Loucy (cell line): Measurements from ENCODE around the gene MSI1.
A peak's percentile ranks its signal among the peaks of the same experiment; 100 is the strongest.

Source experiments
- H2AFZ ChIP-seq: fragments of 200-600 bp; sonication (generic); 2 replicates; pipeline ENCODE4 v1.6.0; 2016; ENCODE audit warnings: antibody characterized with exemption, mild to moderate bottlenecking, low read length, moderate library complexity
- H3F3A ChIP-seq: fragments of 200-600 bp; 2 replicates; pipeline ENCODE4 v1.6.0; 2016; ENCODE audit warnings: antibody characterized with exemption, low read depth, mild to moderate bottlenecking
- H3K27me3 ChIP-seq: fragments of 200-600 bp; sonication (generic); 2 replicates; pipeline ENCODE4 v1.6.1; 2014; ENCODE audit warnings: low read length, mild to moderate bottlenecking; ENCODE audit not compliant: insufficient read depth, poor library complexity, severe bottlenecking
- H3K36me3 ChIP-seq: fragments of 200-600 bp; sonication (generic); 2 replicates; pipeline ENCODE4 v1.6.1; 2016; ENCODE audit warnings: low read length; ENCODE audit not compliant: insufficient read depth
- H3K4me1 ChIP-seq: fragments of 200-600 bp; sonication (generic); 2 replicates; pipeline ENCODE4 v1.5.1; 2014; ENCODE audit warnings: low read length, mild to moderate bottlenecking; ENCODE audit not compliant: insufficient read depth, poor library complexity, severe bottlenecking
- H3K4me2 ChIP-seq: fragments of 200-600 bp; sonication (generic); 2 replicates; pipeline ENCODE4 v1.6.0; 2014; ENCODE audit warnings: antibody characterized with exemption, low read length, low read depth, mild to moderate bottlenecking; ENCODE audit not compliant: poor library complexity, severe bottlenecking
- H3K4me3 ChIP-seq: fragments of 200-600 bp; sonication (generic); 2 replicates; pipeline ENCODE4 v1.5.1; 2014; ENCODE audit warnings: low read length, mild to moderate bottlenecking, mixed read lengths; ENCODE audit not compliant: poor library complexity, severe bottlenecking
- H3K79me2 ChIP-seq: fragments of 200-600 bp; sonication (generic); 2 replicates; pipeline ENCODE4 v1.6.1; 2014; ENCODE audit warnings: low read length; ENCODE audit not compliant: insufficient read depth
- H3K9ac ChIP-seq: fragments of 200-600 bp; sonication (generic); 2 replicates; pipeline ENCODE4 v1.6.0; 2014; ENCODE audit warnings: mild to moderate bottlenecking, low read depth, low read length, moderate library complexity; ENCODE audit not compliant: poor library complexity, severe bottlenecking
- H3K9me2 ChIP-seq: fragments of 200-600 bp; sonication (generic); replicated peaks from 2 replicates; pipeline ENCODE4 v1.6.1; 2016; ENCODE audit warnings: low read depth, low read length, mixed read lengths
- H3K9me3 ChIP-seq: fragments of 200-600 bp; sonication (generic); 2 replicates; pipeline ENCODE4 v1.6.1; 2014; ENCODE audit warnings: mild to moderate bottlenecking, antibody characterized with exemption, low read length, low read depth; ENCODE audit not compliant: insufficient read depth
- H4K20me1 ChIP-seq: fragments of 200-600 bp; sonication (generic); 2 replicates; pipeline ENCODE4 v1.6.0; 2014; ENCODE audit warnings: antibody characterized with exemption, low read length, mild to moderate bottlenecking; ENCODE audit not compliant: insufficient read depth, poor library complexity, severe bottlenecking
- EZH2phosphoT487 ChIP-seq: fragments of 200-600 bp; IDR thresholded peaks from 2 replicates; pipeline ENCODE4 v1.6.1; 2018; ENCODE audit warnings: antibody characterized with exemption, mild to moderate bottlenecking, moderate library complexity, borderline replicate concordance
- TF ChIP-seq, protein P1 (sequence below): fragments of 200-600 bp; sonication (generic); conservative IDR thresholded peaks from 2 replicates; pipeline ENCODE4 v1.5.1; 2014; ENCODE audit warnings: mild to moderate bottlenecking, antibody characterized with exemption, low read length

MSI1 gene

DNA sequence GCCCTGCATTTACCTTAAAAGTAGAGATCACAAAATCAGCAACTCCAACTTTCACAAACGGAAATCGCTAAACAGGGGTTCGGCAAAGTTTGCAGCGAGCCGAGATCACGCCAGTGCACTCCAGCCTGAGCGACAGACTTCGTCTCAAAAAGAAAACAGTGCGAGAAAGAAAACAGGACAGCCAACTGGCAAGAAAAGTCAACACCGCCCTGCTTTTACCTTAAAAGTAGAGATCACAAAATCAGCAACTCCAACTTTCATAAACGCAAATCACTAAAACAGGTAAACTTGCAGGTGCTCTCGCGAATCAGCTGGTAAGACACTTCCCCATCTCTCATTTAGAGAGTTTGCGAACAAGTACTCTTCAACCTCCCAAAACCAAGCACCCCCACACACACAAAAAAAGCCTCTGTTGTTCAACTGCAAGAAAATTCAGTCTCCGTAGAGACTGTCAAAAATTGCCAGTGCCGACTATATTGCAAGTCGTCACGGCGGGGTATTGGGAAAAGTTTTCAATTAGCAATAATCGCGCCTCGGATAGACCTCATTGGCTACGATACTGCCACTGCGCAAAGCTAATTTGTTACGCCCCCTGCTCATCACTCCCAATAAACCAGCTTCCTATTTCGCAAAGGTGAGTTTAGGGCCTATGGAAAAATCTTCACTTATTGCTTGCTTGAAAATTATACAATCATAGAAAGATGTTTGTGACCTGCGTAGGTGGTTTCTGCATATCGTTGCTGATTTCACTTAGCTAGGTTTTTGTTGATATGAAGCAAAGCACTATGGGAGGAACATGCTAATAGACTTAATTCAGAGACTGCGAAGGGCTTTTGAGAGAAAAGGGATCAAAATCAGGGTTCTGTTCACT lies 76.1 kb downstream of the MSI1 start, which contains the start of gene RNU4-1:
Gene RNU4-1 (minus strand): TSS at position 577 of the 871 bp plus-strand sequence.
- Histone ChIP-seq H3K36me3 (no peaks in the 10 kb centered on the region), H2AFZ (peak within 1 kb of the TSS; percentile 83), H3K9ac (peak within 1 kb of the TSS; percentile 94), H3K4me3 (peak within 1 kb of the TSS; percentile 78), H3K4me1 (peaks cover 9% of the 10 kb centered on the region), H4K20me1 (no peaks in the 10 kb centered on the region), H3K79me2 (no peaks in the 10 kb centered on the region), H3F3A (peaks cover 17% of the 10 kb centered on the region), H3K9me3 (no peaks in the 10 kb centered on the region), H3K9me2 (no peaks in the 10 kb centered on the region), H3K27me3 (no peaks in the 10 kb centered on the region), H3K4me2 (peak within 1 kb of the TSS; percentile 87)
- TF ChIP-seq, protein P1, sequence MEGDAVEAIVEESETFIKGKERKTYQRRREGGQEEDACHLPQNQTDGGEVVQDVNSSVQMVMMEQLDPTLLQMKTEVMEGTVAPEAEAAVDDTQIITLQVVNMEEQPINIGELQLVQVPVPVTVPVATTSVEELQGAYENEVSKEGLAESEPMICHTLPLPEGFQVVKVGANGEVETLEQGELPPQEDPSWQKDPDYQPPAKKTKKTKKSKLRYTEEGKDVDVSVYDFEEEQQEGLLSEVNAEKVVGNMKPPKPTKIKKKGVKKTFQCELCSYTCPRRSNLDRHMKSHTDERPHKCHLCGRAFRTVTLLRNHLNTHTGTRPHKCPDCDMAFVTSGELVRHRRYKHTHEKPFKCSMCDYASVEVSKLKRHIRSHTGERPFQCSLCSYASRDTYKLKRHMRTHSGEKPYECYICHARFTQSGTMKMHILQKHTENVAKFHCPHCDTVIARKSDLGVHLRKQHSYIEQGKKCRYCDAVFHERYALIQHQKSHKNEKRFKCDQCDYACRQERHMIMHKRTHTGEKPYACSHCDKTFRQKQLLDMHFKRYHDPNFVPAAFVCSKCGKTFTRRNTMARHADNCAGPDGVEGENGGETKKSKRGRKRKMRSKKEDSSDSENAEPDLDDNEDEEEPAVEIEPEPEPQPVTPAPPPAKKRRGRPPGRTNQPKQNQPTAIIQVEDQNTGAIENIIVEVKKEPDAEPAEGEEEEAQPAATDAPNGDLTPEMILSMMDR = no peak
- TF ChIP-seq EZH2phosphoT487 = no peak

GRCh38 chr12:120292411-120292660 lies 76.6 kb downstream of the MSI1 start:
- no peaks in the 10 kb centered on the region for H3K9me2 ChIP-seq
- H3K9me3 ChIP-seq = no peaks in the 10 kb centered on the region
- H3K36me3 ChIP-seq = no peaks in the 10 kb centered on the region
- peak overlapping the region; percentile 94 for H3K9ac ChIP-seq
- H3K4me1 ChIP-seq = peaks cover 9% of the 10 kb centered on the region
- peaks cover 17% of the 10 kb centered on the region for H3F3A ChIP-seq
- H3K4me3 ChIP-seq = peak overlapping the region; percentile 78
- TF ChIP-seq, protein P1 = no peak
- no peak for TF ChIP-seq EZH2phosphoT487
- no peaks in the 10 kb centered on the region for H3K27me3 ChIP-seq
- no peaks in the 10 kb centered on the region for H4K20me1 ChIP-seq
- no peaks in the 10 kb centered on the region for H3K79me2 ChIP-seq
- peak overlapping the region; percentile 83 for H2AFZ ChIP-seq
- peak overlapping the region; percentile 87 for H3K4me2 ChIP-seq
